Activated CD4-positive, CD25-positive, alpha-beta regulatory T cell (primary cell): ENCODE measurements around the gene VAC14.
"Not testable (repeated sequence)": the region's sequence is repeated elsewhere in the genome, so short reads cannot be mapped to it uniquely, and the experiment has no call there.

ENCODE experiments used
- DNase-seq, 4 experiments: peaks; one replicate each; lab custom pipeline; 2025; lab: John Stamatoyannopoulos, UW

Gene VAC14

GRCh38 chr16:70744366-70744765, 56.6 kb downstream of the VAC14 start:
- DNase-seq: no peak

DNA sequence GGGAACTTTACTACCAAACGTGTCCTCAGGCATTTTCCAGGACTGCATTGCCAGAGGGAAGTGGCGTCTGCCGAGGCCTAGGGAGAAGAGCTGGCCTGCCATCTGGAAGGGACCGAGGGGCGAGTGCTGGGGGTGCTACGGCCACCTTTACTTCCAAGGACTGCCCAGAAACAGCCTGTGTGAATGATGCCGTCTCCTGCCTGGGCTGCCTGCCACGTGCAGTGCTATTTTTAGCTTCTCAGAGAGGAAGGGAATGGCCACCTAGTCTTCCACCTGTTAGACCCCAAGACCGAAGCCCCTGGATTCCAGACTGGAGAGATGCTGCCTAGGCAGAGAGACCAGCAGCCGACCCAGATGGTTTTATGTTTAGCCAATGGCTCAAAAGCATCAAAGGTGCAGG, 57.2 kb downstream of the VAC14 start:
- no peak for DNase-seq

DNA sequence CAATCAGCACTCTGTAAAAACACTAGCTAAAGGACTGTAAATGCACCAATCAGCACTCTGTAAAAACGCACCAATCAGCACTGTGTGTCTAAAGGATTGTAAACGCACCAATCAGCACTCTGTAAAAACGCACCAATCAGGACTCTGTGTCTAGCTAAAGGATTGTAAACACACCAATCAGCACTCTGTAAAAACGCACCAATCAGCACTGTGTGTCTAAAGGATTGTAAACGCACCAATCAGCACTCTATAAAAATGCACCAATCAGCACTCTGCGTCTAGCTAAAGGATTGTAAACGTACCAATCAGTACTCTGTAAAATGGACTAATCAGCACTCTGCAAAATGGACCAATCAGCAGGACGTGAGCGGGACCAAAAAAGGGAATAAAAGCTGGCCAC, 58.0 kb downstream of the VAC14 start:
- not testable (repeated sequence) for DNase-seq

DNA sequence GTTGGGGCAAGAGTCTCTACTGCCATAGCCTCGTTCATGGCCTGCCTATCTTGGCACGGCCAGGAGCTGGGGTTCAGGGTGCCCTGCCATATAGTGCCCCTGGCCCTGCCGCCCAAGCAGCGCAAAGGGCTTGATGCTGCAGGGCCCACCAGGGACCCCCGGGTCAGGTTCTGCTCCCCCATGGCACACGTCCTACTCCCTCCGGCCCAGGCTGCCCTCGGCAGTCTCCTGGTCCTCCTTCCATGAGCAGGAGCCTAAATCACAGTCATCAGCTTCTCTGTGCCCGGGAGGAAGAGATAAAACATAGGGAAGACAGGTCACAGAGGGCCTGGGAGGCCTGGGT, 59.2 kb downstream of the VAC14 start:
- DNase-seq: no peak

- DNase-seq: no peak
Measured at GRCh38 chr16:70740914-70741782, 59.8 kb downstream of the VAC14 start.

DNA sequence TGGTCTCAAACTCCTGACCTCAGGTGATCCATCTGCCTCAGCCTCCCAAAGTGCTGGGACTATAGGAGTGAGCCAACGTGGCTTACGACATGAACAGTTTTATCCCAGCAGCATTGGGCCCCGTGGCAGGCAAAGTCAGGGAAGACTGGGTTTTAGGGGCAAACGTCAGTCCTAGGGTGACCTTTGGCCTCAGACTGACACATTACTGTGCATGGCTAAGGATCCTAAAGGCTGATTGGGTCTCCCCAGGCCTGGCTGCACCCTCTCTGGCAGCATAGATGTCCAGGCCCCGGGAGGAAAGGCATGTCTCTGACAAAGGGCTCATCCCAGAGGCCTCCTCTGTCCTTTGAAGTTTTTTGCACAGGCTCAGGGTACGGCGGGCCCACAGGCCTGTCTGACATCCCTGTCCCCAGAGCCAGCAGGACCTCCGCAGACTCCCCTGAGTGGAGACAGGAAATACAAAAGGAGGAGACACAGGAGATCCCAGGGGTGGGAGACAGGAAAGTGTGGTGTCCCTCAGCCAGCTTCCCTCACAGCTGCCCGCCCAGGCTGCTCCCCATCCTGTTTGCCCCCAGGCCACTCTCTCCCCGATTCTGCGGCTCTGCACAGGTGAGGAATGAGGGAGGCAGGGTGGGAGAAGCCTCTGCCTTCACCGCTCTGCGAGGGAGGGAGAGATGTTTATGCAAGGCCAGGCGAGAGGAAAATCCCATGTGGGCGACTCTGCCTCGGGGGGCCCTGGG, 60.6 kb downstream of the VAC14 start:
- DNase-seq: no peak

GRCh38 chr16:70739389-70739788, 61.6 kb downstream of the VAC14 start:
- DNase-seq: no peak

DNA sequence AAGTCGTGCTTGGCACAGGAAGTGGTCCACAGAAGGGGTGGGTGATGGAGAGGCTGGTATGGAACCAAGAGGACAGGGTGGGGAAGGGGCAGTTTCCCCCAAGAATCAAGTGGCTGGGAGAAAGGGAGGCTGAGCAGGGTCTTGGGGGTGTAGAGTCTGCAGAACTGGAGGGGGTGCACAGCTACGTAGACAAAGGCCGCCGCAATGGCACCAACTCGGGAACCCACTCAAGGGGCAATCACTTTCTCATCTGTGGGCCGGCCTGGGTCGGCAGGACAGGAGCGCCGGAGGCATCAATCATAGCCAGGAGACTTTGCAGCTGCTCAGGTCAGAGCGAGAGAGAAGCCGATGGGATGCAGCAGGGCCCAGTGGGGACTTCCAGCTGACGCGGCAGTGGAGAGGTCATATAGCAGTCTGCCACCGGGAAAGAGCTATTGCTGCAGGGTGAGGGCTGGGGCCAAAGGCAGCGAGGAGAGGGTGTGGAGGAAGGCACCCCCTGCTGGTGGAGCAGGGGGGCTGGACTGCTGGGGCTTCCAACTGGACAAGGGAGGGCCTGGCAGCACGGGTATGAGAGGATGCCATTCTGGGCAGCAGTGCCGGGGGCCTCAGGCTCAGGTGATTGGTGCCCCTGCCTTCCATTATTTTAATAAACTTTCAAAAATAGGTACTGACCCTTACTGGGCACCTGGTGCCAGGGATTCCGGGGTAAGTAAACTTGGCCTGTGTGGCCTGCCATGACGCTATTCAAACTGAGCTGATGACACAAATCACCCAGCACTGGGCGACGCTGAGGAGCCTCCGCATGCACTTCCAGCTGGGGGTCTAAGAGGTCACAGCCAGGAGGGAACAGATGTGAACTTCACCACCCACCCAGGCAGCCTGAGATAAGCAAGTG, 62.6 kb downstream of the VAC14 start:
- DNase-seq: no peak

DNA sequence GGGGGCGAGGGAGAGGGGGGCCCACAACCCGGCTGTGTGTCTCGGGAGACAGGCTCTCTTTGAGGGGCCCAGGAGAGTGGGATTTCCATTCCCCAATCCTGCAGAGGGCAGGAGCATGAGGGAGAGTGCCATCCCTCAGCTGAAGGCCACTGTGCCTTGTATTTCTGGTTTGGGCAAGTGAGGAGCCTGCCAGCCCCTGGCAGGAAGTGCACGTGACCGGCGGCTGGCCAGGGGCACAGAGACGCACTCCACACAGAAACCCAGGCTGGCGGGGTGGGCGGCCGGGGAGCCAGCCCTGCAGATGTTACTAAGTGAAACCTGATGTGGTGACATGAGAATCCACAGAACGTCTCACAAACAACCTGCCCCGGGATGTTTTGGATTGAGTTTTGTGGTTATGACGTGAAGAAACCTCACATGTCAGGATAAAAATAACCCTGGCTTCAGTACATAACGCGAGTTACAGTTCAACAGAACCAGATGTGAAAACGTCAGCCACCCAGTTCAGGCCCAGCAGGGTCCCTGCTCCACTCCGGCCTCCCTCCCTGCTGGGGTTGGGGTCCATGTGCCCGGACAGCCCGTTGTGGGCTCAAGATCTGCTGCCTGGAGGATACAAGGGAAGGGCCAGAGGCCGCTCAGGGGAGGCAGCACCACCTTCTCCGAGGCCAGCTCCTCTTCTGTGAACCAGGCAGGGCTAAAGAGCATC, 63.4 kb downstream of the VAC14 start:
- peak; percentile 17 to 33 (median 28) for DNase-seq

DNA sequence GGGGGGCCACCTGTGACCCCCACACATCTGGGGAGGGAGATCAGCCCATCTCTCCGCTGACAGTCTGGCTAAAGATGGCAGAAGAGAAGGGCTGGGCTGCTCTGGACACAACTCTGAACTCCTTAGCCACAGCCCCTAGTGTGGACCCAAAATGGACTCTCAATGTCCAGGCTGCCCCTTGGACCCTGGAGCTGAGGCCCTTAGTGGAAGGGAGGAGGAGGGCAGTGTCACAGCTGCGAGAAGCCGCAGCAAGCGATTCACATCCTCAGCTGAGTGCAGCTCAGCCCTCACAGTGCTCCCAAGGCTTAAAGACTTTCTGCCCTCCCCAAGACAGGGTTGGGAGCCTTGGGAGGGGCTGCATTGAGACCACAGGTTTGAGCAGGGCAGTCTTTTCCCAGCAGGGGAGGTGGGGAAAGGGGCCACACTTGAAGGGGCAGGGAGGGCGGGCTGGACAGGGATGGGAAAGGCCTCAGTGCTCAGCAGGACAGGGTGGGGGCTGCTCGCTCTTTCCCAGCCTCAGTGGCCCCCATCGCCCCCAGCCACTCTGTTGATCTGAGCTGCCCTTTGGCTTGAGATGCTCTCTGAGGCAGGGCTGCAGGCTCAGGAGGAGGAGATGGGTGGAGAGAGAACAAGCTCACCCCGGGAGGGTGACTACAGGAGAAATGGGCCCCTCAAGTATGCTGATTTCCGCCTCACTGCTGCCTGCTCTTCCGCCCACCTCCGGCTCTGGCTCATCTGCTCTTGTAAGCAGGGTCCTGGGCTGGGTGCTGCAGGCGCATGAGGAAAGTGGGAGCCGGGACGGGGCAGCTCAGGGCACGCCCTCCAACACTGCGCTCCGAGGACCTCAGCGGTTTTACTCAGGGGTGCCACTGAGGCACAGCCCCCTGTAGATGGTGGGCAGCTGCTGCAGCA, 64.2 kb downstream of the VAC14 start:
- DNase-seq: no peak

DNA sequence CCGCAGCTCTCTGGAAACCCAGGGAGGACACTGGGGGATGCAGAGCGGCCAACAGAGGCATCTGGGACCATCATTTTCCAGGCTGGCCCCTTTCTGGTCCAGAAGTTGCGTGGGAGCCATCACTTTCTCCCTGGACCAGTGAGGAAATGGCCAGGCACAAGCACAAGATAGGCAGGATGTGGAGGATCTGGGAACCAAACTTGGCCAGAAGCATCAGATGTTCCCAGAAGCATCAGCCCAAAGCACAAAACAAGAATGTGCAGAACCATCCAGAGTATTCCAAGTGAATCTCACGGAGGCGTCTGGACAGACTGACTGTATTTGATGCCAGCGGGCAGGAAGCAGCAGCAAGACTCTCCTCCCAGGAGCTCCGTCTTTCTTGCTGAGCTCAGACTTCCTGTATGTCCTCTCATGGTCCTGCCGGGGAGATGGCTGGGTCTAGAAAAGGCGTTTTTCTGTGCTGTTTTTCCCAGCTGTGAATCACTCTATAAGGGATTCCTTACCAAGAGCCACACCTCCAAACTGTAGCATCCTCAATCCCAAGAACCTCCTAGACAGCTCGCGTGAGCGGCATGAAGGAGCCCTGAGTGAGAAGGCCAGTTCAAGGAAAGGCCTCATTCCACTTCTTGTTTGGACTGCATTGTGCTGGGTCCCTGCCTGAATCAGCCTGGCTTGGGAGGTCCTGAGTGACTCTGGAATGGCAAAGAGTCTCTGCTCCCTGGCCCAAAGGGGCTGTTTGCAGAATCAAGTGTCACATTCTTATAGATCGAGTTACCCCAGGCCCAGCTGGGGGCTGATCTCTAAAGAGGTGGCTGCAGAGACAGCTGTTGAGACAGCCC, 65.6 kb downstream of the VAC14 start:
- DNase-seq: no peak

DNA sequence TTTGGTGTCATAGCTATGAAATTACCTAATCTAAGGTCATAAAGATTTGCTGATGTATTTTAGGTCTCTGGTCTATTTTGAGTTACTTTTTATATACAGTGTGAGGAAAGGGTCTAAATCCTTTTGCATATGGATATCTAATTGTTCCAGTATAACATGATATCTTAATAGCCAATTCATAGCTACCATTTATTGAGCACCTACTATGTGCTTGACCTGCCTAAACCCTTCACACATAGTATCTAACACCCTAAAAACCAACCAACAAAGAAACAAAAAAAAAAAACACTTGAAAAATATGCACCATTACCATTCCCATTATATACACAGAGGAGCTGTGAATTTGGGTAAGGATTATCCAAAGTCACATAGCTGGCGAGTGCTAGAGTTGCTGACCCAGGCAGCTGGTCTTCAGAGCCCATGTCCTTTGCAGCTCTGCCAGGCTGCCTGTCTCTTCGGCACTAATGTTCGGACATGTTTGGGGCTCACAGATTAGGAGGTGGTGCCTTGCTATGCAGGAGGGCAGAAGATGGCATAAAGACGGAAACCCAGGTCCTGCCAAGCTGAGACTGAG, 66.3 kb downstream of the VAC14 start:
- DNase-seq: no peak

DNA sequence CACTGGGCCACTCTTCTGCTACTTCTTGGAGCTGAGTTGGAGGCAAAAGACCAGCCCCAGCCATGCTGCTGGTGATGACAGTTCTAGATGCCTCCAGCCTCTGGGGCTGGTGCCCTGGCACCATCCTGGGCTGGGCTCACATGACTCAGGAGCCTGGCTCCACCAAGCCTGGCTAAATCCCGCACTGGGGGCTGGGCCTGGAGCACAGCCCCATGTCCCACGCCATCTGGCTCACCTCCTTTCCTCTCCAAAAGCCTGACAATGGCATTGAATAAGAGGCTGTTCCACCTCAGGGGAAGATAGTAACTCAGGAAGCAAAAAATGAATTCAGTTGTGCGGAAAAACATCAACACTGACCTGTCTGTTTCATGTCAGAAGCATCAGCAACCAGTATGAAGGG, 70.0 kb downstream of the VAC14 start:
- DNase-seq: no peak

DNA sequence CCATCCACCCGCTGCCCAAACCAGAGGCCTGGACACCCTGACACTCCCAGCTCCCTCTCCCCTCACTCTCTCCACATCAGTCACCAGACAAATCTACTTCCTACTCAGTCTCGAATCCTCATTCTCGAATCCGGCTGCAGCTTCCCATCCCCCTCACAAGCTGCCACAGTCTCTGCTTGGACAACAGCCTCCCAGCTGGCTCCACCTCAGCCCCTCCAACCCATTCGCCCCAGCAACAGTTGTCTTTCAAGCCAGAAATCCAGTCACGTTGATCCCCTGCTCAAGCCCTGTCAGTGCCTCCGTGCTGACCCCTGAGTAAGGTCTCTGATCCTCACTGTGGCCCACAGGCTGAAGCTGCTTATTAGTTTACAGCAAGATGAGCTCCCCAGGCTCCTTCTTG, 70.9 kb downstream of the VAC14 start:
- no peak for DNase-seq

DNA sequence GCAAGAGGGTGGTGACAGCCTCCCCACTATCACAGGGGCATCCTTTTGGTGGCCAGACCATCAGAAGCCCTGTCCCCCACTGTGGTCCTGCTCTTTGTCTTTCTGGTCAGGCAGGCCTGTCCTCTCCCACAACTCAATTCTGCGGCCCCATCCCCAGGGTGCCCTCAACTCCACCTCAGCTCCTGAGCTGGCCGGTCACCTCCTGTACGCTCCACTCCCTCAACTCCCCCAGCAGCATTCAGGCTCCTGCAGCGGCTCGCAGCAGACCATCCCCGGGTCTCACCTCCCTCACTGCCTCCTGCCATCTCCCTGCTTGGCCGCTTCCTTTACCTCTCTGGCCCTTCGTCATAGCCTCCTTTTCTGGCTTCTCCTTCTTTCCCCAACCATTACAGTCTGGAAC, 71.7 kb downstream of the VAC14 start:
- DNase-seq: no peak

DNA sequence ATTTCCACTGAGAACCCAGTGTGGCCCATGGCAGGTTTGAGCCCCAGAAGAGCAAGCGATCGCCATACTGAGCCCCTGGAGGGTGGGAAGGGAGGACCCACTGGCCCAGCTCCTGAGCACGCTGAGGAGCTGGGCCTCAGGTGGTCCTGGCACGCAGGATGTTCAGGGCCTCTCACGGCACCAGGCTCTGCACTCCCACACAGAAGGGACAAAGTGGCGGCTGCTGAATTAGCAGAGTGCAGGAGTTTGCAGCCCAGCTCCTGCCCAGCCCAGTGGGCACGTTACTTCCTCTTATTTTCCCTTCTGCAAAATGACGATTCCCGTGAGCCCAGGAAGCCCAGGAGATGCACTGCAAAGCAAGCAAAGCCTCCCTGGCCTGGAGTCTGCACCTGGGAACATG, 72.8 kb downstream of the VAC14 start:
- no peak for DNase-seq

GRCh38 chr16:70726892-70727361, 74.0 kb downstream of the VAC14 start:
- DNase-seq: no peak

GRCh38 chr16:70725912-70726828, 74.8 kb downstream of the VAC14 start:
- no peak for DNase-seq
